Measurements from ENCODE around the gene ADORA1.

The ADORA1 gene

GRCh38 chr1:203138066-203138465 is 10.5 kb downstream of the ADORA1 start:
- TF ChIP-seq EZH2 (optimal IDR thresholded peaks at IDR 0.05; ENCODE audit: low read depth, low read length) (no peak), CTCF (IDR thresholded peaks at IDR 0.05; ENCODE audit: low read length) (no peak)
- no peak overlapping the region for H3K4me2 ChIP-seq (ENCODE audit: low read depth, low read length)
- no peak for DNase-seq
- no peak overlapping the region for H2AFZ ChIP-seq (ENCODE audit: low read length)
- no peaks in the 10 kb centered on the region for H4K20me1 ChIP-seq (ENCODE audit: insufficient read depth, low read length)
- no peaks in the 10 kb centered on the region for H3K27me3 ChIP-seq (replicated peaks; ENCODE audit: insufficient read depth, low read length)
- H3K79me2 ChIP-seq (ENCODE audit: low read length), result no peaks in the 10 kb centered on the region
- H3K36me3 ChIP-seq (replicated peaks; ENCODE audit: insufficient read depth, low read length), result no peaks in the 10 kb centered on the region
- no peak overlapping the region for H3K4me3 ChIP-seq (ENCODE audit: low read length)
- no peaks in the 10 kb centered on the region for H3K9me3 ChIP-seq (replicated peaks; ENCODE audit: insufficient read depth, low read length)
- H3K4me1 ChIP-seq (ENCODE audit: low read length), result no peaks in the 10 kb centered on the region
- no peak overlapping the region for H3K27ac ChIP-seq (ENCODE audit: low read length)
- H3F3A ChIP-seq (ENCODE audit: insufficient read depth, low read length), result no peaks in the 10 kb centered on the region
- H3K9me2 ChIP-seq (replicated peaks; ENCODE audit: insufficient read depth, low read length), result no peaks in the 10 kb centered on the region
- H3K9ac ChIP-seq (ENCODE audit: low read length), result no peak overlapping the region

GRCh38 chr1:203139976-203140475 is 12.5 kb downstream of the ADORA1 start:
- H3K9ac ChIP-seq (ENCODE audit: low read length), result no peak overlapping the region
- no peaks in the 10 kb centered on the region for H3K36me3 ChIP-seq (replicated peaks; ENCODE audit: insufficient read depth, low read length)
- H3K4me2 ChIP-seq (ENCODE audit: low read depth, low read length), result no peak overlapping the region
- H2AFZ ChIP-seq (ENCODE audit: low read length), result no peak overlapping the region
- no peaks in the 10 kb centered on the region for H3F3A ChIP-seq (ENCODE audit: insufficient read depth, low read length)
- no peaks in the 10 kb centered on the region for H4K20me1 ChIP-seq (ENCODE audit: insufficient read depth, low read length)
- no peaks in the 10 kb centered on the region for H3K4me1 ChIP-seq (ENCODE audit: low read length)
- H3K27me3 ChIP-seq (replicated peaks; ENCODE audit: insufficient read depth, low read length), result no peaks in the 10 kb centered on the region
- TF ChIP-seq EZH2 (optimal IDR thresholded peaks at IDR 0.05; ENCODE audit: low read depth, low read length) (no peak), CTCF (IDR thresholded peaks at IDR 0.05; ENCODE audit: low read length) (no peak), EZH2phosphoT487 (IDR thresholded peaks at IDR 0.05; ENCODE audit: low read length) (no peak)
- DNase-seq, result no peak
- no peaks in the 10 kb centered on the region for H3K79me2 ChIP-seq (ENCODE audit: low read length)
- H3K27ac ChIP-seq (ENCODE audit: low read length), result no peak overlapping the region
- no peak overlapping the region for H3K4me3 ChIP-seq (ENCODE audit: low read length)
- no peaks in the 10 kb centered on the region for H3K9me3 ChIP-seq (replicated peaks; ENCODE audit: insufficient read depth, low read length)
- no peaks in the 10 kb centered on the region for H3K9me2 ChIP-seq (replicated peaks; ENCODE audit: insufficient read depth, low read length)

GRCh38 chr1:203140743-203141520 is 13.4 kb downstream of the ADORA1 start:
- TF ChIP-seq CTCF (IDR thresholded peaks at IDR 0.05; ENCODE audit: low read length) (no peak), EZH2 (optimal IDR thresholded peaks at IDR 0.05; ENCODE audit: low read depth, low read length) (no peak), EZH2phosphoT487 (IDR thresholded peaks at IDR 0.05; ENCODE audit: low read length) (no peak)
- H4K20me1 ChIP-seq (ENCODE audit: insufficient read depth, low read length), result no peaks in the 10 kb centered on the region
- no peak overlapping the region for H3K9ac ChIP-seq (ENCODE audit: low read length)
- H3K9me2 ChIP-seq (replicated peaks; ENCODE audit: insufficient read depth, low read length), result no peaks in the 10 kb centered on the region
- DNase-seq, result no peak
- no peak overlapping the region for H2AFZ ChIP-seq (ENCODE audit: low read length)
- H3K9me3 ChIP-seq (replicated peaks; ENCODE audit: insufficient read depth, low read length), result no peaks in the 10 kb centered on the region
- H3K4me1 ChIP-seq (ENCODE audit: low read length), result no peaks in the 10 kb centered on the region
- H3F3A ChIP-seq (ENCODE audit: insufficient read depth, low read length), result no peaks in the 10 kb centered on the region
- H3K4me3 ChIP-seq (ENCODE audit: low read length), result no peak overlapping the region
- H3K79me2 ChIP-seq (ENCODE audit: low read length), result no peaks in the 10 kb centered on the region
- no peaks in the 10 kb centered on the region for H3K36me3 ChIP-seq (replicated peaks; ENCODE audit: insufficient read depth, low read length)
- no peak overlapping the region for H3K27ac ChIP-seq (ENCODE audit: low read length)
- H3K27me3 ChIP-seq (replicated peaks; ENCODE audit: insufficient read depth, low read length), result no peaks in the 10 kb centered on the region
- no peak overlapping the region for H3K4me2 ChIP-seq (ENCODE audit: low read depth, low read length)

Measured in MM.1S (cell line).